Ovary (tissue), 3 donors: ENCODE measurements around the gene NSL1.

Experiments used
- POLR2A ChIP-seq: fragments of 450-650 bp; IDR thresholded peaks from one replicate; pipeline ENCODE4 v1.6.1; 2017; ENCODE audit warnings: antibody characterized with exemption, mild to moderate bottlenecking, moderate library complexity
- TF ChIP-seq, protein P1 (sequence below), 3 donors: fragments of 450-650 bp in 2 of 3; fragments of 200-600 bp in 1 of 3; IDR thresholded peaks; one replicate each; pipeline versions ENCODE4 v1.5.1 to v1.8.0; 2016 to 2022; ENCODE audit warnings: antibody characterized with exemption in 3 of 3, mild to moderate bottlenecking in 1 of 3
- donor health status: DM: no; HTN: no; CAD: no.

DNA sequence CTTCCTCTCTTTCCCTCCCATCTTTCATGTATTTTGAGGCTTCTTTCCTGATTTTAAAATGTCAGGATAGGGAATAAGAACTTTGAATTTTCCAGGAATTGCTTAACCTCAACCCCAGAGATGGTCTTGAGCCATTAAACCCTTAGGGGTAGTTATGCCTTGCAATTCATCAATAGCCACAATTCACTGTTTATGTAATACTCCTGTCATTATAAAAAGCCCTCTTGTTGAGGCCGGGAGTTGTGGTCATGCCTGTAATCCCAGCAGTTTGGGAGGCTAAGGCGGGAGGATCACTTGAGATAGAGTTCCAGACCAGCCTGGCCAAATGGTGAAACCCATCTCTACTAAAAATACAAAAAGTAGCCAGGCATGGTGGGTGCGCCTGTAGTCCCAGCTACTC is 31.4 kb upstream of the NSL1 start:
- TF ChIP-seq, protein P1, sequence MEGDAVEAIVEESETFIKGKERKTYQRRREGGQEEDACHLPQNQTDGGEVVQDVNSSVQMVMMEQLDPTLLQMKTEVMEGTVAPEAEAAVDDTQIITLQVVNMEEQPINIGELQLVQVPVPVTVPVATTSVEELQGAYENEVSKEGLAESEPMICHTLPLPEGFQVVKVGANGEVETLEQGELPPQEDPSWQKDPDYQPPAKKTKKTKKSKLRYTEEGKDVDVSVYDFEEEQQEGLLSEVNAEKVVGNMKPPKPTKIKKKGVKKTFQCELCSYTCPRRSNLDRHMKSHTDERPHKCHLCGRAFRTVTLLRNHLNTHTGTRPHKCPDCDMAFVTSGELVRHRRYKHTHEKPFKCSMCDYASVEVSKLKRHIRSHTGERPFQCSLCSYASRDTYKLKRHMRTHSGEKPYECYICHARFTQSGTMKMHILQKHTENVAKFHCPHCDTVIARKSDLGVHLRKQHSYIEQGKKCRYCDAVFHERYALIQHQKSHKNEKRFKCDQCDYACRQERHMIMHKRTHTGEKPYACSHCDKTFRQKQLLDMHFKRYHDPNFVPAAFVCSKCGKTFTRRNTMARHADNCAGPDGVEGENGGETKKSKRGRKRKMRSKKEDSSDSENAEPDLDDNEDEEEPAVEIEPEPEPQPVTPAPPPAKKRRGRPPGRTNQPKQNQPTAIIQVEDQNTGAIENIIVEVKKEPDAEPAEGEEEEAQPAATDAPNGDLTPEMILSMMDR (IDR thresholded peaks at IDR 0.05) = no peak
- TF ChIP-seq POLR2A = no peak
